ENCODE results near the gene OR8B3. TPM values are rescaled to one million over a fixed set of nuclear protein-coding genes. Genes with fewer than 3 reads are reported as not detected.

OR8B3 gene
- total and polyA plus RNA-seq, 10 of the 15 experiments (the other 5 are each of a cell fraction or from before 2014, with no cell fraction given): not detected

DNA sequence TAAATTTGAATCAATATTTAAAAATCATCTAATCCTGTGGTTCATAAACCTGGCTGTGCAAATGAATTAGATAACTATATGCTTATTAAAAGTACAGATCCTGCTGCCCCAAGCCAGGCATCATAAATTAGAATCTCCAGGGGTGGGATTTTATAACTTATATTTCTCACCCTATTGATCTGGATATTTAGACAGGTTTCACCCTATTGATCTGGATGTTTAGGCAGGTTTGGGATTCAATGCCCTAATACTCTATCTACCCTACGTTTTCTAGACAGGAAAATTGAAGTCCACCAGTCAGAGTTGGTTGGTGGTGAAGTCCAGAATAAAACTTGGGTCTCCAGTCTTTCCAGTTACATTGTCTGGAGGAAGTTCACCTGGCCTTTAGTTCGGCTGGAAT is 44.0 kb upstream of the OR8B3 start (continued):
- TF ChIP-seq, protein P1, sequence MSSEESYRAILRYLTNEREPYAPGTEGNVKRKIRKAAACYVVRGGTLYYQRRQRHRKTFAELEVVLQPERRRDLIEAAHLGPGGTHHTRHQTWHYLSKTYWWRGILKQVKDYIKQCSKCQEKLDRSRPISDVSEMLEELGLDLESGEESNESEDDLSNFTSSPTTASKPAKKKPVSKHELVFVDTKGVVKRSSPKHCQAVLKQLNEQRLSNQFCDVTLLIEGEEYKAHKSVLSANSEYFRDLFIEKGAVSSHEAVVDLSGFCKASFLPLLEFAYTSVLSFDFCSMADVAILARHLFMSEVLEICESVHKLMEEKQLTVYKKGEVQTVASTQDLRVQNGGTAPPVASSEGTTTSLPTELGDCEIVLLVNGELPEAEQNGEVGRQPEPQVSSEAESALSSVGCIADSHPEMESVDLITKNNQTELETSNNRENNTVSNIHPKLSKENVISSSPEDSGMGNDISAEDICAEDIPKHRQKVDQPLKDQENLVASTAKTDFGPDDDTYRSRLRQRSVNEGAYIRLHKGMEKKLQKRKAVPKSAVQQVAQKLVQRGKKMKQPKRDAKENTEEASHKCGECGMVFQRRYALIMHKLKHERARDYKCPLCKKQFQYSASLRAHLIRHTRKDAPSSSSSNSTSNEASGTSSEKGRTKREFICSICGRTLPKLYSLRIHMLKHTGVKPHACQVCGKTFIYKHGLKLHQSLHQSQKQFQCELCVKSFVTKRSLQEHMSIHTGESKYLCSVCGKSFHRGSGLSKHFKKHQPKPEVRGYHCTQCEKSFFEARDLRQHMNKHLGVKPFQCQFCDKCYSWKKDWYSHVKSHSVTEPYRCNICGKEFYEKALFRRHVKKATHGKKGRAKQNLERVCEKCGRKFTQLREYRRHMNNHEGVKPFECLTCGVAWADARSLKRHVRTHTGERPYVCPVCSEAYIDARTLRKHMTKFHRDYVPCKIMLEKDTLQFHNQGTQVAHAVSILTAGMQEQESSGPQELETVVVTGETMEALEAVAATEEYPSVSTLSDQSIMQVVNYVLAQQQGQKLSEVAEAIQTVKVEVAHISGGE (CRISPR knock-in tag; IDR thresholded peaks at IDR 0.05): no peak
- no peak for TF ChIP-seq WRNIP1 (IDR thresholded peaks at IDR 0.05; ENCODE audit: borderline replicate concordance, low read depth, low read length)
- no peak for TF ChIP-seq POU2F2 (IDR thresholded peaks at IDR 0.05; ENCODE audit: borderline replicate concordance, low read depth, low read length)

DNA sequence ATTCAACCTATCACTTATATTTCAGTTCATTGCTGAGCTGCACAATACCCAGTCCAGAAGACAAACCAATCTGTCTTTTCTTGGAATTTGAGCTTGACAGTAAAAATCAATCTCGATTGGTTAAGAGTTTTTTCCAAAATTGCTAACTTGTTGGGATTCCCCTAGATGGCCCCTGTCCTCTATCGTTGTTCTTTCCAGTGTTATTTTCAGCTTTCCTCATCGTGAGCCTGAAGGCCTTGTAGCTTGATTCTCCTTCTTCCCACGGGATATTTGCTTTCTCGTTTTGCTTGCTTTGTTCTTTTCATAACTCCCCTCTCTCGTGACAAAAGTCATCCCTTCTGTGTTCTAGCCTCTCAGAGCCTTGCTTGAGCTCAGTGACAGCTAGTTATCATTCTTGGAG is 43.6 kb upstream of the OR8B3 start:
- H3K36me3 ChIP-seq (ENCODE audit: control insufficient read depth in 2 of 2, insufficient read depth in 2 of 2, low read length in 1 of 2): no peaks in the 10 kb centered on the region
- ATAC-seq (no peak), FAIRE-seq (no peak), DNase-seq (ENCODE audit: low read depth, low spot score) (no peak)
- H3K4me2 ChIP-seq (ENCODE audit: control insufficient read depth, insufficient read depth): no peak overlapping the region
- H3K27me3 ChIP-seq (replicated peaks in 1 of 2; ENCODE audit: control insufficient read depth in 2 of 2, insufficient read depth in 2 of 2, low read length in 1 of 2): no peaks in the 10 kb centered on the region; a peak in 3 of 4 replicates
- H2AFZ ChIP-seq (ENCODE audit: control insufficient read depth, low read depth, low read length): no peak overlapping the region
- H3K27ac ChIP-seq (ENCODE audit: control insufficient read depth, insufficient read depth): no peak overlapping the region
- in situ Hi-C loops (cut with MboI) (no loop called here), intact Hi-C loops (cut with micrococcal nuclease; ENCODE audit: unreplicated experiment) (no loop called here)
- H3K9ac ChIP-seq (ENCODE audit: control insufficient read depth, insufficient read depth, low read length): no peak overlapping the region
- ChIA-PET RAD21 (ENCODE audit: unreplicated experiment) (no interaction called here), SMC1A (ENCODE audit: uncharacterized antibody, unreplicated experiment) (interaction anchor here (1.6 kb wide), 1 partner anchor 9 kb away, joined by 4 read pairs; no protein-coding TSS in a partner anchor), POLR2A (no interaction called here), CTCF (no interaction called here)
- WGBS (ENCODE audit: insufficient coverage, insufficient replicate concordance, low lambda C conversion rate, missing lambda C conversion rate): 12% methylated on average over 6 of the region's 6 CpGs
- no peaks in the 10 kb centered on the region for H3K4me1 ChIP-seq (ENCODE audit: control insufficient read depth, insufficient read depth, low read length)
- no peaks in the 10 kb centered on the region for H3K79me2 ChIP-seq (ENCODE audit: control insufficient read depth, insufficient read depth, low read length)
- no peaks in the 10 kb centered on the region for H3K9me3 ChIP-seq (replicated peaks; ENCODE audit: control insufficient read depth, insufficient read depth, low read length)
- no peaks in the 10 kb centered on the region for H4K20me1 ChIP-seq (ENCODE audit: control insufficient read depth, insufficient read depth)
- H3K4me3 ChIP-seq: no peak overlapping the region
- BruUV-seq (replicated peaks): no TSS peak
- TF ChIP-seq PAX5 (IDR thresholded peaks at IDR 0.05; ENCODE audit: borderline replicate concordance, low read depth, low read length) (no peak), NFYB (IDR thresholded peaks at IDR 0.05; ENCODE audit: insufficient read depth, low read depth, low read length) (no peak), JUND (IDR thresholded peaks at IDR 0.05; ENCODE audit: low read depth, low read length) (no peak), CREB1 (IDR thresholded peaks at IDR 0.05; ENCODE audit: low read depth) (no peak), ZNF622 (IDR thresholded peaks at IDR 0.05) (no peak), SIN3A (IDR thresholded peaks at IDR 0.05; ENCODE audit: low read depth, low read length) (no peak), NFXL1 (IDR thresholded peaks at IDR 0.05; ENCODE audit: borderline replicate concordance) (no peak), NR2C1 (IDR thresholded peaks at IDR 0.05) (no peak), MYB (IDR thresholded peaks at IDR 0.05; ENCODE audit: borderline replicate concordance, low read depth, low read length) (no peak), CREM (IDR thresholded peaks at IDR 0.05; ENCODE audit: low read depth) (no peak), TCF3 (IDR thresholded peaks at IDR 0.05; ENCODE audit: borderline replicate concordance, insufficient read depth, low read depth, low read length) (no peak), BACH1 (IDR thresholded peaks at IDR 0.05; ENCODE audit: borderline replicate concordance) (no peak)
- TF ChIP-seq, protein P2, sequence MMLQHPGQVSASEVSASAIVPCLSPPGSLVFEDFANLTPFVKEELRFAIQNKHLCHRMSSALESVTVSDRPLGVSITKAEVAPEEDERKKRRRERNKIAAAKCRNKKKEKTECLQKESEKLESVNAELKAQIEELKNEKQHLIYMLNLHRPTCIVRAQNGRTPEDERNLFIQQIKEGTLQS (IDR thresholded peaks at IDR 0.05; ENCODE audit: borderline replicate concordance, extremely low read depth, low read depth, low read length): no peak
- TF ChIP-seq, protein P3, sequence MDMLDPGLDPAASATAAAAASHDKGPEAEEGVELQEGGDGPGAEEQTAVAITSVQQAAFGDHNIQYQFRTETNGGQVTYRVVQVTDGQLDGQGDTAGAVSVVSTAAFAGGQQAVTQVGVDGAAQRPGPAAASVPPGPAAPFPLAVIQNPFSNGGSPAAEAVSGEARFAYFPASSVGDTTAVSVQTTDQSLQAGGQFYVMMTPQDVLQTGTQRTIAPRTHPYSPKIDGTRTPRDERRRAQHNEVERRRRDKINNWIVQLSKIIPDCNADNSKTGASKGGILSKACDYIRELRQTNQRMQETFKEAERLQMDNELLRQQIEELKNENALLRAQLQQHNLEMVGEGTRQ (IDR thresholded peaks at IDR 0.05; ENCODE audit: borderline replicate concordance, low read depth, low read length): no peak
- TF ChIP-seq, protein P4, sequence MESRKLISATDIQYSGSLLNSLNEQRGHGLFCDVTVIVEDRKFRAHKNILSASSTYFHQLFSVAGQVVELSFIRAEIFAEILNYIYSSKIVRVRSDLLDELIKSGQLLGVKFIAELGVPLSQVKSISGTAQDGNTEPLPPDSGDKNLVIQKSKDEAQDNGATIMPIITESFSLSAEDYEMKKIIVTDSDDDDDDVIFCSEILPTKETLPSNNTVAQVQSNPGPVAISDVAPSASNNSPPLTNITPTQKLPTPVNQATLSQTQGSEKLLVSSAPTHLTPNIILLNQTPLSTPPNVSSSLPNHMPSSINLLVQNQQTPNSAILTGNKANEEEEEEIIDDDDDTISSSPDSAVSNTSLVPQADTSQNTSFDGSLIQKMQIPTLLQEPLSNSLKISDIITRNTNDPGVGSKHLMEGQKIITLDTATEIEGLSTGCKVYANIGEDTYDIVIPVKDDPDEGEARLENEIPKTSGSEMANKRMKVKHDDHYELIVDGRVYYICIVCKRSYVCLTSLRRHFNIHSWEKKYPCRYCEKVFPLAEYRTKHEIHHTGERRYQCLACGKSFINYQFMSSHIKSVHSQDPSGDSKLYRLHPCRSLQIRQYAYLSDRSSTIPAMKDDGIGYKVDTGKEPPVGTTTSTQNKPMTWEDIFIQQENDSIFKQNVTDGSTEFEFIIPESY (IDR thresholded peaks at IDR 0.05): no peak

Measured in GM12878 (cell line).